ENCODE results near the gene PPP1R13B.
"Not testable (repeated sequence)": the region's sequence is repeated elsewhere in the genome, so short reads cannot be mapped to it uniquely, and the experiment has no call there.

PPP1R13B gene, protein sequence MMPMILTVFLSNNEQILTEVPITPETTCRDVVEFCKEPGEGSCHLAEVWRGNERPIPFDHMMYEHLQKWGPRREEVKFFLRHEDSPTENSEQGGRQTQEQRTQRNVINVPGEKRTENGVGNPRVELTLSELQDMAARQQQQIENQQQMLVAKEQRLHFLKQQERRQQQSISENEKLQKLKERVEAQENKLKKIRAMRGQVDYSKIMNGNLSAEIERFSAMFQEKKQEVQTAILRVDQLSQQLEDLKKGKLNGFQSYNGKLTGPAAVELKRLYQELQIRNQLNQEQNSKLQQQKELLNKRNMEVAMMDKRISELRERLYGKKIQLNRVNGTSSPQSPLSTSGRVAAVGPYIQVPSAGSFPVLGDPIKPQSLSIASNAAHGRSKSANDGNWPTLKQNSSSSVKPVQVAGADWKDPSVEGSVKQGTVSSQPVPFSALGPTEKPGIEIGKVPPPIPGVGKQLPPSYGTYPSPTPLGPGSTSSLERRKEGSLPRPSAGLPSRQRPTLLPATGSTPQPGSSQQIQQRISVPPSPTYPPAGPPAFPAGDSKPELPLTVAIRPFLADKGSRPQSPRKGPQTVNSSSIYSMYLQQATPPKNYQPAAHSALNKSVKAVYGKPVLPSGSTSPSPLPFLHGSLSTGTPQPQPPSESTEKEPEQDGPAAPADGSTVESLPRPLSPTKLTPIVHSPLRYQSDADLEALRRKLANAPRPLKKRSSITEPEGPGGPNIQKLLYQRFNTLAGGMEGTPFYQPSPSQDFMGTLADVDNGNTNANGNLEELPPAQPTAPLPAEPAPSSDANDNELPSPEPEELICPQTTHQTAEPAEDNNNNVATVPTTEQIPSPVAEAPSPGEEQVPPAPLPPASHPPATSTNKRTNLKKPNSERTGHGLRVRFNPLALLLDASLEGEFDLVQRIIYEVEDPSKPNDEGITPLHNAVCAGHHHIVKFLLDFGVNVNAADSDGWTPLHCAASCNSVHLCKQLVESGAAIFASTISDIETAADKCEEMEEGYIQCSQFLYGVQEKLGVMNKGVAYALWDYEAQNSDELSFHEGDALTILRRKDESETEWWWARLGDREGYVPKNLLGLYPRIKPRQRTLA

DNA sequence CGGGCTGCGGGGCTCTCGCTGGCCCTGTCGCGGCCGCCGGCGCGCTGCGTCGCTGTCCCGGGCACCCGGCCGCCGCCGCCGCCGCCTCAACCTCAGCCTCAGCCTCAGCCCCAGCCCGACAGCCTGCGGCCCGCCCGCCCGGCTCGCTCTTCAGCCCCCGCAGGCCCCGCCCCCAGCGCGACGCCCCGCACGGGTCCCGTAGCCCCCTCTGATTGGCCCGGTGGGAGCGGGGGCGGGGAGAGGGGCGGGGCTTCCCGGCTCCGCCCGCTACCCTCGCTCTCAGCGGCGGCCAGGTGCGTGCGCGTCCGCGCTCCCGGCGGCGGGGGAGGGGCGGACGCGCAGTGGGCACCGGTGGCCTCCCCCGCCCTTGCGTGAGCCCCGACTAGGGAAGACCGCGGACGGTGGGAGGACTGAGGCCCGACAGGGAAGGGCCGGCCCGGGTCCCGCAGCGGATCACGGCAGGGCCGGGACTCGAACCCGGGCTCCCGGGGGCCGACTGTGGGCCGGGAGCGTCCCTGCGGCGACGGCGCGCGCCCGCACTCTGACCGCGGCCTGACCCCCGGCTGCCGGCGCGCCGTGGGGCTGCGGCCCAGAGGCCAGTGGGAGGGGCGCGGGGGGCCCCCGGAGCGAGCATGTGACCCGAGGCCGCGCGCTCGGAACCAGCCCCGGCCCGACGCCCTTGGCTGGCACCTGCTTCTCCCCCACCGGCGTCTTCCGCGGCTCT is at the start of gene PPP1R13B:
Gene PPP1R13B (minus strand): TSS at position 125 of the 724 bp plus-strand sequence. CDS start 268 bp downstream, outside the sequence.
- DNase-seq = peak; percentile 84

DNA sequence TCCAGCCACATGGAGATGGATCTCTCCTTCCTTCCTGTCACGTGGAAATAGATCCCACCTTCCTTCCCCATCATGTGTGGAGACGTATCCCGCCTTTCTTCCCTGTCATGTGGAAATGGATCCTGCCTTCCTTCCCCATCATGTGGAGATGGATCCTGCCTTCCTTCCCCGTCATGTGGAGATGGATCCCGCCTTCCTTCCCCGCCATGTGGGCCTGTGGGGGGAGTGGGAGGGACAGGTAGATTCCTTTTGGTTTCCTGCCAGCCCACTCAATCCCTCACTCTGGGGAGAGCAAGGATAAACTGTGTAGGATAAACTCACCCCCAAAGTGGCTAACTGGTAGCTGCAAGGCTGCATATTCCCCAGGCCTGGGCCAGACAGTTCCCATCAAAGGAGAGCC is 49.2 kb upstream of the PPP1R13B start:
- no peak for DNase-seq

DNA sequence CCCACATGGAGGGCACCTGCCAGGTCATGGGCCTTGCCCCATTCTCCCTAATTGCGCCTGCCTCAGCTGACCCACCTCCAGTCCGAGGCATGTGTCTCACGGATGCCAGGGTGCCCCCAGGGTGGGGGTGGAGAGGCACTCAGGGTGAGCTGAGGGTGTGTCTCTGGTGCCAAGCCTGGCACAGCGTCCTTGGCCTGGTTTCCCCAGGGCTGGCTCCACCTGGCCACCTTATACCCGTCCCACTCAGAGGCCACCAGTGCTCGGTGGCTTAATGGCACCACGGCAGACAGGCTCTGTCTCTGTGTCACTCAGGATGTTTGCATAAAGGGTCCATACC is 47.3 kb upstream of the PPP1R13B start:
- no peak for DNase-seq

DNA sequence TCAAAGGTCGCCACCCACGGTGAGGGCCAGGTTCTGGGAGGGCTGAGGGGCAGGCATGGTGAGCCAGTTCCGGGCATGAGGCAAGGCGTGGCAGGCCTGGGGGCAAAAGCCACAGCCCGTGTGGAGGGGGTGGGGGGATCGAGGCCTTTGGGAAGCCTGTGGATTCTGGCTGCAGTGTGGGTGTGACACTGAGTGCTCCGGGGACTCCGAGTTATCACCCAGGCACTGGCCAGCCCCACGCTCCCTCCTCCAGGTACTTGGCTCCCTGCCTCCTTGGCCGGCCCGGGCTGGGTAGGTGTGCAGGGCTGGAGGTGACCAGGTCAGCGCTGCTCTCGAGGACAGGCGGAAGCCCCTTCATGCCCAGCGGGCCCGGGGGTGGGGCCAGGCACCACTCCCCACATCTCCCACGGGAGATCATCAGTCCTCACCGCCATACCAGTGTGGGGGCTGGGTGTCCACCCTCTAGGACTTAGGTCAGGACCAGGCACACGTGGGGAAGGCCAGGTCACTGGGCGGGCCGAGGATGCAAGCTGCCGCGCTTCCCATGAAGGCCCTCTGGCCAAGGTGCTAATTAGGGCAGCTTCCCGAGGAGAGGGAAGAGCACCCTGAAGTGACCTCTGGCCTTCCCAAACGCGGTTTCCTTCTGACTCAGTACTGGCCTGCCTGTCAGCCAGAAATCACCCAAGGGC is 46.8 kb upstream of the PPP1R13B start:
- DNase-seq = no peak

DNA sequence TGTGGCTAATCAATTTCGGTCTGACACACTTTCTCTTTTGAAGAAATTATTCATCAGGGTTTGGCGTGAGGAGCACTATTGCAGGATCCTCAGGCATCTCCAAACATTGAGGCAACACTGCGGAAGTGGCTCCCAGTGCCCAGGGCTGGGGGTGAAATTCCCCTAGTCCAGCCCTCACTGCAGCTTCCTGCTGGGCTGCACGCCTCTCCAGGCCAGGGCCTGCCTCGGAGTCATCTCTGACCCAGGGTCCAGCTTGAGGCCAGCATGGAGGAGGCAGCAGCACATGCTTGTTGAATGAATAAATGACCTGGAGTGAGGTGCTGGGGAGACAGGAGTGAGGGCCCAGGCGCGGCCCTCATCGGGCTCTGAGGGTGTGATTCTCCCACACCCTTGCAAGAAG is 44.9 kb upstream of the PPP1R13B start:
- DNase-seq = no peak

DNA sequence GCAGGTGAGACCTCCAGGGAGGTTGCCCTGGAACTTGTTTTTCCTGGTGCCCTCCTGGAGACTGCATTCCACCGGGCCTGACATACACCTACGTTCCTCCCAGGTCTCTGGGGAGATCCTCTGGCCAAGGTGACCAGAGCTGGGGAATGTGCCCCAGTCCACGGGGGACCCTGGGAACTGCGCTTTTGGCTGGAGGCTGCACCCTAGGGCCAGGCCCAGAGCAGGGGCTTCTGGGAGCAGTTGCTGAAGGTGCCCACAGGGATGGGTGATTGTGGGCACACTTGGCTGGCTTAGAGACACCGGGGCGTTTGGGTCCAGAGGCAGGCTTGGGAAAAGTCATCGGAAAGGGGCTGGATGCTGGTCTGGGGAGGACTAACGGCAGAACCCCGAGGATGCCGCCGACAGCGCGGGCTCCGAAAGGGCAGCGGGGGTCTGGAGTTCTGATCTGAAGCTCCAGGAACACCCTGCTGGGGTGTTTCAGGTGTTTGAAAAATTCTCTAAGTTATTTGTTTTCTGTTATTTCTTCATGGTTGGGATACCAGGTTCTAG is 44.4 kb upstream of the PPP1R13B start:
- DNase-seq = no peak

DNA sequence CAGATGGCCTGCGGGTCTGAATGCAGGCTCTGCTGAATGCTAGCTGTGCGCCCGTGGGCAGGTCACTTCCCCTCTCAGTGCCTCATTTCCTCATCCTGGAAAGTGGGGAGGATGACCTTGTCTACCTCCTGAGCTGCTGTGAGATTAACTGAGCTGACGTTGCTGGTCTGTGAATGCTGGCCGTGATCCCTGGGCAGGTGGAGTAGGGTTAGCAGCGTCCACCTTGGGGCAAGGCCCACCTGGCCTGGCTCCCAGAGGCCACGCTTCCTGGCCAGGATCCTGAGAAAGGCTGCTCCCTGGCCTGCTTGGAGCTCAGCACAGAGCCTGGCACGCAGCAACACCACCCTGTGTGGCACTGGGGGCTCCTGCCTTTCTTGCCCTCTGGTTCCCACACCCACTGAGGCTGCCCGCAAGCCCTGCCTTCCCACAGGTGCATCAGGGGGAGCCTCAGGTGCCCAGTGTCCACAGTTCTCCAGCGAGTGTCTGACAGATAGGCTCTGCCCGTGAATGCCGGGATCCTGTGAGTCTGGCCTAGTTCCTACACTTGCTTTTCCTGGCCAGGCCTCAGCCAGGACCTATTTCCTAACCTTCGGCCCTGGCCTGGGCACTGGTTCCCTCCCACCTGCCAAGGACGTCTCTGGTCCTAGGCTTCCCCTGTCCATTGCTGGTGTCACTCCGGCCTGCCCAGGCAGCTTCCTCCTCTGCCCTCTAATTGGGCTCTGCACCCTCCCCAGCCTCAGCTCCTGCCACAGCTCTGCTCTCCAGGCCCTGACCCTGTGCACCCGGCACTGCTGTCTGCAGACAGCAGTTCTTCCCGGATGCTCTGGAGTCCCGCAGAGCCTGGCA is 43.7 kb upstream of the PPP1R13B start:
- no peak for DNase-seq

DNA sequence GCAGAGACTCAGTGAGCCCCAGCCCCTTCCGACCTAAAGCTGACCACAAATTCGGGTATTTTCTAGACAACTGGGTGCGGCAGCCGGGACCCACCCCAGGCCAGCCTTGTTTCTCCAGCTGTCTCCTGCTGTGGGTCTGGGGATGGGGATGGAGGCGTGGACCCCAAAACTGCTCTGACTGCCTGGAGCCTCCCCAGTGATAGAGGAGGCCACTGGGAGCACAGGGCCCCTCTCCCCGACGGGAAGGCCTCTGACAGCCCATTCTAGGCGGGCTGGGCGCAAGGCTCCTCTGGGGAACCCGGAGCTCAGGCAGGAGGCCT is 42.6 kb upstream of the PPP1R13B start:
- no peak for DNase-seq

DNA sequence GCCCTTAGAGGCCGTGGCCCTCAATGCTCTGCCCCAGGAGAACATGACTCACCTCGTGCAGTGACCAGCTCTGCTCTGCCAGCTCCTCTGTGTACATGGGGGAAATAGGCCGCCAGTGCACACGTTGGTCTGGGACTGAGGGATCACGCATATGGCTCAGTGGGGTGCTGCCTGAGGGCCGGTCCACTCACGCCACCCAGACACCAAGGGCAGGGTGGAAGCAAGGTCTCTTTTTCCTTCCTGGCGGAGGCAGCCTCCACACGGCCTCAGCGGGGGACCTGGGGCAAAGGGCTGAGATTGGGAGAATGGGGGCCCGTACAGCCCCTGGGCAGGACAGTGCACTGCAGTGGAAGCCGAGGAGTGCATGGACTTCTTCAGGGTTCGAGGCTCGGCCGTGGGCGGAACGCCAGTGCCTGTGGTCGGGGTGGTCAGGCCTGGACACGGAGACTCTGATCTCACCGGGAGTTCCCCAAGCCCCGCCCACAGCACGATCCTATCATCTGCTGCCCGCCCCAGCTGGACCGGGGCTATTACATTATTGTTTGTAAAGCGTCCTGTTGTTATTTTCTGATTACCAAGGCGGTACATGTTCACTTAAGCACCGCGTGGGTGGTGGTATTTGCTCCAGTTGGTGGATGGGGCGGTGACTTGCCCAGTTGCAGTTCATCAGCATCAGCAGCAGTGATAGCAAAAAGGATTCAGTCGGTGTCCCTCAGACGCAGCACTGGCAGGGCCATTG is 42.1 kb upstream of the PPP1R13B start:
- DNase-seq = no peak

DNA sequence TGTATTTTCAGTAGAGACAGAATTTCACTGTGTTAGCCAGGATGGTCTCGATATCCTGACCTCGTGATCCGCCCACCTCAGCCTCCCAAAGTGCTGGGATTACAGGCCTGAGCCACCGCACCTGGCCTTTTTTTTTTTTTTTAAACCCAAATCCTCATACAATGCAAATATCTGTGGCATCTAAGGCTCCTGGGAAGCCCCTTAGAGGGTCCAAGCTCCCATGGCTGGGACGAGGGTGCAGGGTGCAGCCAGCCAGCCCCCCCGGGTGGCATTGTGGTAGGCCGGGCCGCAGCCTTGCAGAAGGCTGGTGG is 41.6 kb upstream of the PPP1R13B start:
- not testable (repeated sequence) for DNase-seq

DNA sequence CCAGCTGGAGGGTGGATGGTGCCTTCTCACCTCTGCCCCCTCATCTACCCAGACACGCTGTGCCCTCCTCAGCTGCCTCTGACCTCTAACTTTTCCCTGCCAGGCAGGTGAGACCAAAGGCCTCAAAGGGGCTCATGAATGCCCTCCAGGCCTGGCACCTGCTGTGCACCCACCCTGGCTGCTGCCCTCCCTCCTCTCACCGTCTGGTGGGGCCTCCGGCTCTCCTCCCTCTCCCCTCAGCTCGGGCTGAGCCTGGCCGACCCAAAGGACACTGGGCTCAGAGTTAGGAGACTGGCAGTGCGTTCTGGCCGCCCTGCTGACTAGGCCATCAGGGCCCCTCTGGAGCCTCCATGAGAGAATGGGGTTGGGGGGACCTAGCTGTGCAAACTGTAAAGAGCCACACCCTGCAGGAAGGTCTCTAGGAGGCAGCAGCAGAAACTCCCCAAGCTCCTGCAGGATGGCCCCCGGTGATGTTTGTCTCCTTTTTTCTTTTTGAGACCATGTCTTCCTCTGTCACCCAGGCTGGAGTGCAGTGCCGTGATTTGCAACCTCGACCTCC is 40.3 kb upstream of the PPP1R13B start:
- no peak for DNase-seq

DNA sequence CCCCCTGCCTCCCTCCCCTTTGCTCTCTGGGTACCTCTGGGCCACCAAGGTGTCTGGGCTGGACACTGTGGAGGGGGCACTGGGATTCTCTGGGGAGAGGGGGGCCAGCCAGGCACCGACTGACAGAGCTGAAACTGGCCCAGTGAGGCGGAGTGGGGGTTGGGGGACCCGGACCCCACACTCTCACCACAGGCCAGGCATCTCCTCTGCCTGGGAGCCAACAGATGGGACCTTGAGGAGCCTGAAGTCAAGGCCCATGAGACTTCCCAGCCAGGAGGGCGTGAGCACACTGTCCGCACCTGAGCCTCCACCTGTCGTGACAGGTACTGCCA is 39.8 kb upstream of the PPP1R13B start:
- no peak for DNase-seq

DNA sequence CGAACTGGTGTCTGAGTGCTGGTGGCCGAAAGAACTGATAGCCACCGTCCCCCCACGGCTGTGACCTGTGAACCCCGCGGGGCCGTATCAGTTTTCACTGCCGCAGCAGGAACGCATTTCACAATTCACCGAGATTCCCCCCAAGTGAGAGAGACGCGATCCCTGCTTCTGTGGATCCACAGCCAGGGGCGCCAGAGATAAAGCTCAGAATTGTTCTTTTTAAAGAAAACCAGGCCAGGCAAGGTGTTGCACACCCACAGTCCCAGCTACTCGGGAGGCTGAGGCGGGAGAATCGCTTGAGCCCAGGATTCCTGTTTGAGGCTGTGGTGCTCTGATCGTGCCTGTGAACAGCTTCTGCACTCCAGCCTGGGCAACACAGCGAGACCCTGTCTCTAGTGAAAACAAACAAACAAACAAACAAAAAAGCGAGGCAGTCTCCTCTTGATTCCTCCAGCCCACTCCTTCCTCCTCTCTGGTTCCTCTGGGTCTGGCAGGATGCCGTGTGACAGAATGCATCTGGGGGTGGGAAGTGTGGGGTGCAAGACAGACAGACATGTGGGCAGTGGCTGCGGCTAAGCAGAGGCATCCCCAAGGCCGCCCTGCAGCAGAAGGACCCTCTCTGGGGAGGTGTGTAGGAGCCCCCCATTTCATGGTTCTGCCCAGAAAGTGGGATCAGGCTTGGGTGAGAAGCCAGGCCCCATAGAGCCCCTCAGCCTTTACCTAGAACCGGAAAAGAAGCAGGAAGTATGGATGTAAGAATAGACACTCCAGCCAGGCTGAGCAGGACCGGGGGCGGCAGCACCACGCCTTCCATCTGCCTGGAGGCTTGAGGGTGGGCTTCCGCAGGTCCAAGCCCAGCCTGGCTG is 39.2 kb upstream of the PPP1R13B start:
- no peak for DNase-seq

DNA sequence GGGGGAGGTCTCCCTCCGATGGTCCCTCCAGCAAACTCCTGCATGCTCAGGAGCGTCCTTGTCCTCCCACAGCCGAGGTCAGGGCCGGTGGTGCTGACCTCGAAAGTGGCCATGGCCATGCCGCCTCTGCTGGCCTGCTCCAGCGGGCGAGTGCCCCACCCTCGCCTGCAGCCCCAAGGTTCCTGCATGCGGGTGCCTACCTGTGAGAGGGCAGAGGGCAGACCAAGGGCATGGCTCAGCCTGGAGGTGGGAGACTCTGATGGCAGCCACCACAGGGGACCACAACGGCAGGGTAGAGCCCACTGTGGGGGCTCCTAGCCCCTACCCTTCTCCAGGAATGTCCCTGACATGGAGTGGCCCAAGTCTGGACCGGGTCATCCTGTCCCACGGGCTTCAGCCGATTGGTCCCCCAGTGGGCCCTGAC is 38.1 kb upstream of the PPP1R13B start:
- no peak for DNase-seq

DNA sequence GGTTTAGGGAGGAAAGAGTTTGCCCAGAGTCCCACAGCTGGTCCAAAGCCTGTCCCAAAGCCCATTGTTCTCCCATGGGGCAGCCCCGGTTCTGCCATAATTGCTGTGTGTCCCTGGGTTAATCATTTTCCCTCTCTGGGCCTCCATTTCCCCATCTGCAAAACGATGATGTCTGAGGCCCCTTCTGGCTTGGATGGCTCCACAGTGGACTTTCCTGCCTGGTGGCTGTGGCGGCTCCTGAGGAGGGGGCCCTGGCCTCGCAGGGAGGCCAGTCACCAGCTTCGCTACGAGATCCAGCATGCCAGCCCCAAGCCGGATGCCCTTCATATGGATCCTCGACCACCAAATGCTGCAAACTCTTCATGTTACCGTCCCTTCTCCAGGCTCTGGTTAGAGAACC is 37.5 kb upstream of the PPP1R13B start:
- DNase-seq = no peak

DNA sequence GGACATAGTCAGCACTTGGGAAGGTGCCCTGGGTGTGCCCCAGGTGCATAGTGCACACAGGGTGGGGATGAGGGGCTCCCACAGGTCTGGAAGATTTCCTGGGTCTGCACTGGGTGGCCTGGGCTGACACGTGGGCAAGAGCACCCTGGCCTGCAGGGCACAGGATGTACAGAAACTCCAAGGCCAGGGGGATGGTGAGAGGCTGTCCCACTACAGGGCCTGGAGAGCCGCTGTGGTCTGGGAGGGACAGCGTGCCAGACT is 35.8 kb upstream of the PPP1R13B start:
- DNase-seq = no peak

DNA sequence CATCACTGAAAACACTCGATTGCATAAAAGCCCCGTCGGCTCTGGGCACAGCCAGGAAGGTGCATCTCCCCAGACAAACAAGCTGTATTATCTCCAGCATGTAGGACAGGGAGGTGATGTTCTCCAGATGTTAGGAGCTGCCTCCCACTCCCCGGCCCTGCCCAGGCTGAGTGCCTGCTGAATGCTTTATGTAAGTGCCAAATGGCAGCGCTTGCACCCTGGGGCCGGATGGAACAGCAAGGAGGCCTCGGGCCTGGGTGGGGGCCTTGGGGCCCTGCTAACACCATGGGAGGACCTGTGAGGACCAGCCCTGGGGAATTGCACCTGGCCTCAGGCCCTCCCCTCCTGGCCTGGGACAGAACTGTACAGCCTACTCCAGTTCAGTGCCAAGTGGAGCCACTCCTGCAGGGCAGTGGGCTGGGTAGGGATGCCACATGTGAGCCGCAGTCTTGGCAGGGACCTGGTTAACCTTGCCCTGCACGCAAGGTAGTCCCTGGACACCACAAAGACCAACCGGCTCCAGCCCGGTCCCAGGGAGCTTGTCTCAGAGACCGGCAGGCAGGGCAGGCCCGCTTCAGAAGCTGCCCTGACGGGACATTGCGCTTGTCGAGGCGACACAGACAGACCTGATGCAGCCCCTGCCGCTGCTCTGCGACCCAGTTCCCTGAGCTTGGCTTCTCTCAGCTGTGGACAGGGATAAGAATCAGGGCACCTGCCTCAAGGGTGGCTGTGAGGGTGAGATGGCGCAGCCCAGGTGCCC is 35.3 kb upstream of the PPP1R13B start:
- no peak for DNase-seq

DNA sequence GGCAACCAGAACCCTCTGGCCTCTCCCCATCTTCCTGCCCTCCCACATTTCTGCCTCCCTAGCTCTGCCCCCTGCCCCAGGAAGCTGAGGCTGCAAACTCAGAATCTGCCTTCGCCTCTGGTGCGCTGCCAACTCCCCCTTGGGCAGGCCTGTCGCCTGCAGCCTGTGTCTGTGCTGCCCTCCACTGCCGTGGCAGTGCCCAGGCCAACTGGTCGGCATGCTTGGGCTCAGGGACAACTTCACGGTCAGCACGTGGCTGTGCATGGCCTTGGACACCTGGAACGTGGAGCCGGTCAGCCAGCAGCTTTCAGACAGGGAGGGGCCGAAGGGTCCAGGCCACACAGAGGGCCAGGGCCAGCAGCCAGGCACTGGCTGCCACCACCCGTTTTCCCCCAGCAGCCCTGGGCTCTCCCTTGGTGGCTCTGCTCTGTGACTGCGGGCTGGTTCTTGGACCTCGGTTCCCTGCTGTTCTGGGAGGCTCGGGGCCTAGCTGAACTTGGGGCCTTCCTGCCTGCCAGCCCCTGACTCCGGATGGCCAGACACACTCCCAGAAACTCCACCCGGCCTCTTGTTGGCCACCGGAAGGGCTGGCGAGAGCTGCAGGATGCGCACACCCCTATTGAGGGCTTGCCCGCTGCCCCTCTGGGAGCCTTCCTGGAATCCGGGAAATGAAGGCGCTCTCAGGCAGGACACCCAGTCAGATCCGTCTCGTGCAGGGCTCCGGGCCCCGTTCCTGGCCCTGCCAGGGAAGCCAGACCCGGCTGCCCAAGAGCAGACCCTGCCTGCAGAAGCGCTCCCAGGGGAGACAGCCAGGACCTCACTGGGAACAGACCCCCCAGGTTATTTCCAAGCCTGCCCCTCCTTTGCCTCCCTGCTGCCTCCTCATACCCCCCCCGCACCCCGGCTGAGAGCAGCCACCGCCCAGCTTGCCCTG is 34.2 kb upstream of the PPP1R13B start:
- no peak for DNase-seq

Measured in fibroblast of skin of right biceps (primary cell).